HG02970 (cell line): ENCODE measurements around the gene BCAR3.
"Not testable (repeated sequence)": the region's sequence is repeated elsewhere in the genome, so short reads cannot be mapped to it uniquely, and the experiment has no call there.

ENCODE experiments used
- ATAC-seq: cut with Tn5 transposase; IDR thresholded peaks from one replicate; pipeline ENCODE4 v1.9.1; 2021; ENCODE audit warnings: mild to moderate bottlenecking, moderate library complexity, moderate number of reproducible peaks; ENCODE audit not compliant: unreplicated experiment, low FRiP score

Gene BCAR3

GRCh38 chr1:93559695-93560094 lies 121.9 kb downstream of the BCAR3 start:
- no peak for ATAC-seq

DNA sequence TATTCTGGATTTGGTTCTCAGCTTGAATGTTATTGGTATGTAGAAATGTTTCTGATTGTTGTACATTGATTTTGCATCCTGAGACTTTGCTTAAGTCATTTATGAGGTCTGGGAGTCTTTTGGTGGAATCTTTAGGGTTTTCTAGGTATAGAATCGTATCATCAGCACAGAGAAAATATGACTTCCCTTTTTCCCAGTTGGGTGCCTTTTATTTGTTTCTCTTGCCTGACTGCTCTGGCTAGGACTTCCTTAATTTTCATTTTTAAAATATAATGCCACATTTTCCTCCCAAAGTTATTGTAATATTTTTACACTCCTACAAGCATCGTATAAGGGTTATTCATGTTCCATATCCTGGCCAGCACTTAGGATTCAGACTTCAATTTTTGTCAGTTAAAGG lies 122.6 kb downstream of the BCAR3 start:
- ATAC-seq = no peak

GRCh38 chr1:93556291-93556690 lies 125.3 kb downstream of the BCAR3 start:
- ATAC-seq = no peak

DNA sequence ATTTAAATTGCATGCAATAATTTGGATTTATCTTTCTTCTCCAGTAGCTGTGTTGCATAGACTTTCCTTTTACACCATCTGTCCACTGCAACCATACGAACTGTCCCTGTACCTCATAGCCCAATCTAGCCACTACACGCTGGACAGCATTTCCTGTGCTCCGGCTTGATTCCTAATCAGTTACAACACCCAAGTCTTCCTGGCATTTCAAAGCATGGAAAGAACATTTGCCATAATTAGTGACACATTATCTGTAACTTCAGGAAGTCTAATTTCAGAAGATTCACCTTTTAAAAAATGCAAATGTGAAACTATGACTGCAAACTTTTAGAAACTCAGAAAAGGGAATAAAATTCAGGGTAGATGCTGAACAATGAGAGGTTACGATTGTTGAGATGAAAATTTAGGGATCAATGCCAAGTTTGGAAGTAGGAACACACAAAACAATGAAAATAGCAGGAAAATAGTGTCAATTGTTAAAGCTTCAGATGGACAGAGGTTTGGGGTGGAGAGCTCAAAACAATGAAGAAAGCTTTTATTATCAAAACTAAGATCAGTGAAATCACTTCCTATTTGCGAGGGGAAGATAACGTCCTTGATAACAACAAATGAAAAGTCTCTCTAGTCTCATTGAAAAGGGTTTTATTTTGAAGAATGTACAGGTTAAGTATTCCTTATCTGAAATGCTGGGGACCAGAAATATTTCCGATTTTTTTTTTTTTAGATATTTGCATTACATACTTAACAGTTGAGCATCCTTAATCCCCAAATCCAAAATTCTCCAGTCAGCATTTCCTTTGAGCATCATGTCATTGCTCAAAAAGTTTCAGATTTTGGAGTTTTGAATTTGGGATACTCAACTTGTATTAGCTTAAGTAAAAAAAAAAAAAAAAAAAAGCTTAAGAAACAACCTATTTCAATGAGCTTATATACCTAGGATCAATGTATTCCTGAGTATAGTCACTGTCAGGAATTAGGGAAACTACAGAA lies 126.5 kb downstream of the BCAR3 start:
- no peak for ATAC-seq

GRCh38 chr1:93553886-93554490 lies 127.6 kb downstream of the BCAR3 start:
- ATAC-seq = not testable (repeated sequence)

DNA sequence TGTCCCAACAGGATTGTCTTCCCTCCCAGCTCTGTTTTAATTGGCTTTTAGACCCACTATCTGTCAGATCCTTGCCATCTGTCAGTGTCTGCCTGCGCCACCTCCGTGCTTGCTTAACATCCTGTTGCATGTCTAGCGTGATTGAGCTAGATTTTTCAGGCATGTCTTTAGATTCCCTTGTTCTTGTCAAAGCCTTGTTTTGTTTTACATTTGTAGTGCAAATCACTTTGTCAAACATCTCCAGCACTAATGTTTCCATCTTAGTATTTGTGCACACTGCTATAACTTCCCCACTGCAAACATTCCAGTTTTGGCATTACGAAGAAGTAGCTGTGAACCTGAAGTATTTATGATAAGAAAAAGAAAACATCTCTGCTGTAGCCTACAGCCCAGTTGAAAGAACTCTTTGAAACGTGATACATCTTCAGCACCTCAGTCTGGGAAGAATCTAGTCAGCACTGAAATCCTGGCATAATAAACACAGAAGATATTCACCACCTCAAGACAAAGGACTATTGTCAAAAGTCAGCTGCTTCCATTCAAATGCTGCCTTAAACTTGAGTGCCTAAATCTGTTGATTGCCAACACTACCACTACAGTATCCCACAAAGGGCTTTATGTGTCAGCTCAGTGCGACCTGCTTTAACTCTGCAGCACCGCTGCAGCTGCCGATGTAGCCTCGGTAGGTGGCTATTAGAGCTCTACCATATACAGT lies 128.7 kb downstream of the BCAR3 start:
- no peak for ATAC-seq

- ATAC-seq = no peak
Measured at GRCh38 chr1:93549811-93550210, 131.8 kb downstream of the BCAR3 start.

DNA sequence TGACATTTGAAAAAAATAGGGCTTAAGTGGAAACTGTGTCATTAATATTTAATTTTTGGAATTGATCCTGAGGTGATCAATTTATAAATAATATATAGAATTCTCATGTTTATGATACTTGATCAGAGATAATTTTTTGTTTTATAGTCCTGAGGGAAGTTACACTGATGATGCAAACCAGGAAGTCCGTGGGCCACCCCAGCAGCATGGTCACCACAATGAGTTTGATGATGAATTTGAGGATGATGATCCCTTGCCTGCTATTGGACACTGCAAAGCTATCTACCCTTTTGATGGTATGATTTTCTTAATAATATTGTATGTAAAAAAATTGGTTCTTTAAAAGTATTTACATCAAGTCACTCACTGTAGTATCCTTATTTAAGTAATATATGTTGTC lies 132.5 kb downstream of the BCAR3 start:
- ATAC-seq = no peak

DNA sequence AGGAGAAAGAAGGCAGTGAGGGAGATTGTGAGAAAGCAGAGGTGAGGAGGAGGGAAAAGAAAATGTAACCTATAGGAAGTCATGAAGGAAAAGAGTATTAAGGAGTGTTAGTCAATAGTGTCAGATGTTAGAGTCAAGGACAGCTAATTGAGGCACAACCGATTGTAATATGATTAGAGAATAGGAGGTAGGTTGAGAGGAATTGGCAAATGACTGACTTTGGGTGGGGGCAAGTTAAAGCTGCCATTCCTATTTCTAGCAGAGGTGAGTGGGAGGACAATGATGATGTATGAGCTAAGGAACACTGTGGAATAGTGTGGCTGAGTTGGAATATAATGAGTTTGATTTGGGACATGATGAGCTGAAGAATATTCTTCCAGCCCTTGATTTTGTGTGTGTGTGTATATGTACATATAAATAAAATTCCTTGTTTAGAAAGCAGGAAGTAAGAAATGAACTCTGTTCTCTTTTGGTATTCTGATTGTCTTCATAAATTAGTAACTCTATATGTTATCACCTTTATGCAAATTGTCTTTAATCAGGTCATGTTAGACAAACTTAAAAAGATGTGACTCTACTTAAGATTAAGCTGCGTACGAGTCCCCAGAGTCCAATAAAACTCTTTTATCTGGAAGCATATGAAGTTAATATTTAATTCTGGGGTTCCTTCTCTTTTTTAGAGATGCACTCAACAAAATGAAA lies 135.3 kb downstream of the BCAR3 start:
- no peak for ATAC-seq

DNA sequence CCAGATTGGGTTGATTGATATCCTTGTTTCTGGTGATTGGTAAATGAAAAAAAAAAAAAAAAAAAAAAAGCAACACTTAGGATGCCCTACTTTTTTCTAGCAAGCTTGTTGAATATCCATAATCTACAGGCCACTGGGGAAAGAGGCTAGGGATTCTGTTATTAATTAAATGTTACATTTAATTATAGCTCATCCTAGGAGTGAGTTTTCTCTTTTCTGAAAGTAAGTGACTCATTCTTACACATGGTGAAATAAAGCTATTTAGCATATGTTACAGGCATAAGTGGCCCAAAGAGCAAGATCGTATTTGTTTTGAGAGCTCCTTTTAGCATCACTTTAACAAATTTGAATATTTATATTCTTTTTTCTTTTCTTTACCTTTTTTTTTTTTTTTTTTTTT lies 139.2 kb downstream of the BCAR3 start:
- no peak for ATAC-seq

DNA sequence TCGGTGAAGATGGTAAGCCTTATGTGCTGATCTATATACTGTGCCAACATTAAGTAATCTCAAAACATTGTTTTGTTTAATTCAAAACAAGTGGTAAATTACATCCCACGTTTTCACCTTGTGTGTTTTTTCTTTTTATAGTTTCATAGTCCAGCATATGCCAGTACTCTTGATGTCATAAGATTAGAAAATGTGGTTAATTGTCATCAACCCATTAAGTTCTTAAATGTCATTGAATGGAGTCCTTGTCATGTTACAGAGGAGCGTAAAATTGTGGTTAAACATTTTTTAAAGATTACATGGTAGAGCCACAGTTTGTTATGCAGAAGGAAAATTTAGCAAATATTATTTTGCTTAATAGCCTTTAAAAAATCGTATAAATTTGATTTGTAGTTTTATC lies 140.6 kb downstream of the BCAR3 start:
- no peak for ATAC-seq

GRCh38 chr1:93537924-93538323 lies 143.7 kb downstream of the BCAR3 start:
- ATAC-seq = no peak

DNA sequence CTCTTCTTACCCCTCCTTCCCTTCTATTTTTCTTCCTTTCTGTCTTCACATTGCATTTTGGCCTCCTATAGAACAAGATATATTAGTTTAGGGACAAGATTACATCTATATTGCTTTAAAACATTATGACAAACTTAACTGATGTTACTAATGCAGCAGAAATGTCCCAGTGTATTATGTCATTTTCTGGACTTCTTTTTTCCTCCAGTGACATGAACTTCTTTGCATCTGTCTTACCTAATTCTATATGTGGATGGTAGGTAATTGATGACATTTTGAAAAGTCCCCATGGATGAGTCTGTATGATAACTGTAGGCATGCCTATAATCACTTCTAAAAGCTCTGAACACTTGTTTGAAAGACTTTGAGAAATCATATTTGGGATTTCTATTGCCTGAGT lies 144.2 kb downstream of the BCAR3 start:
- no peak for ATAC-seq

GRCh38 chr1:93533677-93534076 lies 148.0 kb downstream of the BCAR3 start:
- ATAC-seq = no peak

DNA sequence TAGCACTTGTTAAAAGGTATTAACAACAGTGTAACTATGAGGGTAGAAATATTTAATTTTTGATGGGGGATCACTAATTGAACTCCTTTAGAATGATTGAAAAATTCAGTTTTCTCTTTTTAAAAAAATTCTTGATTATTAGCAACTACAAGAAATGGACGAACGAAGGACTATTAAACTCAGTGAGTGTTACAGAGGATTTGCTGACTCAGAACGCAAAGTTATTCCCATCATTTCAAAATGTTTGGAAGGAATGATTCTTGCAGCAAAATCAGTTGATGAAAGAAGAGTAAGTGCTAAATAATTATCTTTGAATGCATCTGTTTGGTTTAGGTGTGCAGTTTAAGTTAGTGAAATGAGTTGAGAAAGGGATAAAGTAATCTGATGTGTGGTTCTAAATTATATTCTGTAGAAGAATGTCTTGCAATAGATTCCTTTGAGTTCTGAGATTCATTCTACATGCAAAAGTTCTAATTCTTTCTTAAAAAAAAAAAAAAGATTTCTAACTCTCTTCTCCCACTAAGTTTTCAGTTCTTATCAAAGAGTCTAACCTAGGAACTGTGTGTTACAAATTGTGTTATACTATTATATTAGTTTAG lies 148.8 kb downstream of the BCAR3 start:
- ATAC-seq = no peak

GRCh38 chr1:93531193-93531592 lies 150.4 kb downstream of the BCAR3 start:
- ATAC-seq = no peak

- no peak for ATAC-seq
Measured at GRCh38 chr1:93528412-93528811, 153.2 kb downstream of the BCAR3 start.

- ATAC-seq = no peak
Measured at GRCh38 chr1:93526431-93526830, 155.2 kb downstream of the BCAR3 start.

- ATAC-seq = no peak
Measured at GRCh38 chr1:93525431-93525830, 156.2 kb downstream of the BCAR3 start.

- ATAC-seq = no peak
Measured at GRCh38 chr1:93522721-93523120, 158.9 kb downstream of the BCAR3 start.
